Embryonic facial prominence (tissue), 1 donor: ENCODE data around the gene GBGT1.

ENCODE experiments used
- DNase-seq: peaks from one replicate; pipeline ENCODE4 v3.0.0-alpha.2; 2016; ENCODE audit errors: extremely low spot score

The GBGT1 gene

DNA sequence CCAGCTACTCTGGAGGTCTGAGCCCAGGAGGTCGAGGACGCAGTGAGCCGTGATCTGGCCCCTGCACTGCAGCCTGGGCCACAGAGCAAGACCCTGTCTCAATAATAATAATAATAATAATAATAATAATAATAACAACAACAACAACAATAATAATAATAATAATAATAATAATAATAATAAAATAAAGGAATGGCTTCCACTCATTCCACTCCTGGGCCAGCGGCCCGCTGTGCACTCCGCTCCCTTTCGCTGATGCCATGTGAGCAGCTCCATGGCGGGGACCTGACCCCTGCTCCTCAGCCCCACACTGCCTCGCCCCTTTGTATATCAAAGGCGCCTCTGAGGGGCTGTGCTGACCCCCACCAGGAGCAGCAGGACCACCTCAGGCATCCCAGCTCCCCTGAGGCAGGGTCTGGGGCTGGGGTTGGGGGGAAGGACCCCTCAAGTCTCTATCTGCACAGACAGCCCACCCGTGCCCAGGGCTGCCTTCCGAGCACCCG, 20.0 kb downstream of the GBGT1 start:
- no peak for DNase-seq

DNA sequence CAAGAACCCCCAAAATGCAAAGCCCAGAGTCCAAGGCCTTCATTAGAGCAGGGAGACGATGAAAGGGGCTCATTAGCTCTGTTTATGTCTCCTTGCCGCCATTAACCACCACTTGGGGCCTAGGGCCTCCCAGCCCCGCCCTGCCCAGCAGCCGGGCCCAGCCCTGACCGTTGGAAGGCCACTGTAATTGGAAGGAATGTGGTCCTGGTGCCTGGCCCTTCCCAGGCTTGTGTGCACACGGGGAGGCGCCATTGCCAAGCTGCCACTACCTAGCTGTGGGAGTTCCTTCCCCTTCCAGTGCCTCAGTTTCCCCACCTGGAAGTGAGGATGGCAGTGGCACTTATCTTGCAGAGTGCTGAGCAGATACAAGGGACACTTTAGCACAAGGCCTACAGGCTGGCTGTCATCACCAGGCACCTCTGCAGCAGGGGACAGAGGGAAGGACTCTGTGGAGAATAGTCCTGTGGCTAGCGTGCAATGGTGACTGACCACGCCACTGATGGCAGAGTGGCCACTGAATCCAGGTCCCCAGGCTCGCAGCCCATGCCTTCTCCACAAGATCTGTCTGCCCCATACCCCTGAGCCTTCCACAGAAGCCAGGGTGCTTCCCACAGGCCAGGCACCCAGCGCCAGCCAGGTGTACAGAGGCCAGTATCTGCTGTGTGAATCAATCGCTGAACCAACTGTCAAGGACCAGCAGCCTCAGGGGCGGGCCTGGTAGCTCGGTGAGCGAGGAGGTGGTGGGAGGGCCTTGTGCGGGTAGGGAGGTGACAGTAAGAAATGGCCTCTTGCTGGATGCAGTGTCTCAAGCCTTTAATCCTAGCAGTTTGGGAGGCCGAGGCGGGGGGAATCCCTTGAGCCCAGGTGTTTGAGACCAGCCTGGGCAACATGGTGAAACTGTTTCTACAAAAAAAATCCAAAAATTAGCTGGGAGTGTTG, 20.8 kb downstream of the GBGT1 start:
- DNase-seq = no peak

DNA sequence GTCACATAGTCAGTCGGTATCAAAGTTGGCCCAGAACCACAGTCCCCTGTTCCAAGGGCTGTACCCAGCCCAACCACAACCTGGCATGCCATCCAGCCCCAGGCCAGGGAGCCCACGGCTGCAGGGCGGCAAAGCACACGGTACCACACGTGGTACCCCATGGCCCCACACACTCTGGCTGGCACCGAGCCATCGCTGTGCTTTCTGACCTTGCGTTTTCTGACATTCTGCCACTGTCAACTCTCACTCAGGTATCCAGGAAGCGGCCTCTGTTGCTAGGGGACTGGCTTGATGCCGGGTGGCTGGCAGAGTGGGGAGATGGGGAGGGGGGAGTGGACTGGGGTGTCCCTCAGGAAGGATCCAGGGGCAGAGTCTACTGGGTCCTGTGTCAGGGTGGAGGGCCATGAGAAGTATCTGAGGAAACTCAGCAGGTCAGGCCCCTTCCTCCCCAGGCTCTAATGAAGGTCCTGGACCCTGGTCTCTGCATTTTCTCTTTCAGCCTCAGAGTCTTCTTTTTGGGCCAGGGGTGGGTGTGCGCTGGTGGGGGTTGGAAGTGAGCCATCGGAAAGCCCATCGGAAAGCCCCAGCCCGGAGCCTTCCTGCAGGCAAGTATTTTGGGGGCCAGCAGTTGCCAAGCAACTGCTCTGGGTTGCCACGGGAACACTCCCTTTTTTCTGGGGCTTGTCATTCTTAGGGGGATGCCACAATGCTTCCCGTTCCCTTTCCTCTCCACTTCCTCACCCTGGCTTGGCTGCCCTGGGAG, 21.7 kb downstream of the GBGT1 start:
- no peak for DNase-seq

DNA sequence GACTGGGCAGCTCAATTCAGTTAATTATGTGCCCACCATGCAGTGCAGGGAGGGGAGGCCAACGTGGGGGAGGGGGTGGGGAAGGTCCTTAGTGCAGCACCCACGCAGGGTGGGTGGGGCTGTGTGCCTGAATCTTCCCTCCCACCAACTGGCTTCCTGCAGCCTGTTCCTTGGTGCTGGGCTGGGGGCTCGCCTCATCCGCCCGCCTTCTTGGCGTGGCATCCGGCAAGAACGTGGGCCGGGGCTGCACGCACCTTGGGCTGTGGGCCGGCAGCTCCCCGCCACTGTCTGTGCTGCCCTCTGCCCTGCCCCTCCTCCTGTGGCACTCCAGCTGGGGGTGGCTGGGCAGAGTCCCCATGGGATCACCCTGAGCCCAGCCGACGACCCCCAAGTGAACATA, 23.1 kb downstream of the GBGT1 start:
- no peak for DNase-seq

DNA sequence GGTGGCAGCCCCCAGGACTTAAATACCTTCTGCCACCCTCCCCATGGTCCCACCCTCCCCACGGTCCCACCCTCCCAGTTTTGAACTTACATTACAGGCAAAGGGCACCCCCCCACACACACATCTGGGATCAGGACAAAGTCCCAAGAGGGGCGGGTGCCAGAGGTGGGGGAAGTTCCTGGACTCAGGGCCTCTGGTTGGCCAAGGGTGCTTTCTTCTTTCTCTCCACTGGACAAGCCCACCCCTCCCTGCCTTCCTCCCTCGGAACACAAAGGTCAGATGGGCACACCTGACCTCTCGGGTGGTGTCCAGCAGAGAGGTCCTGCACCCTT, 23.6 kb downstream of the GBGT1 start:
- no peak for DNase-seq

DNA sequence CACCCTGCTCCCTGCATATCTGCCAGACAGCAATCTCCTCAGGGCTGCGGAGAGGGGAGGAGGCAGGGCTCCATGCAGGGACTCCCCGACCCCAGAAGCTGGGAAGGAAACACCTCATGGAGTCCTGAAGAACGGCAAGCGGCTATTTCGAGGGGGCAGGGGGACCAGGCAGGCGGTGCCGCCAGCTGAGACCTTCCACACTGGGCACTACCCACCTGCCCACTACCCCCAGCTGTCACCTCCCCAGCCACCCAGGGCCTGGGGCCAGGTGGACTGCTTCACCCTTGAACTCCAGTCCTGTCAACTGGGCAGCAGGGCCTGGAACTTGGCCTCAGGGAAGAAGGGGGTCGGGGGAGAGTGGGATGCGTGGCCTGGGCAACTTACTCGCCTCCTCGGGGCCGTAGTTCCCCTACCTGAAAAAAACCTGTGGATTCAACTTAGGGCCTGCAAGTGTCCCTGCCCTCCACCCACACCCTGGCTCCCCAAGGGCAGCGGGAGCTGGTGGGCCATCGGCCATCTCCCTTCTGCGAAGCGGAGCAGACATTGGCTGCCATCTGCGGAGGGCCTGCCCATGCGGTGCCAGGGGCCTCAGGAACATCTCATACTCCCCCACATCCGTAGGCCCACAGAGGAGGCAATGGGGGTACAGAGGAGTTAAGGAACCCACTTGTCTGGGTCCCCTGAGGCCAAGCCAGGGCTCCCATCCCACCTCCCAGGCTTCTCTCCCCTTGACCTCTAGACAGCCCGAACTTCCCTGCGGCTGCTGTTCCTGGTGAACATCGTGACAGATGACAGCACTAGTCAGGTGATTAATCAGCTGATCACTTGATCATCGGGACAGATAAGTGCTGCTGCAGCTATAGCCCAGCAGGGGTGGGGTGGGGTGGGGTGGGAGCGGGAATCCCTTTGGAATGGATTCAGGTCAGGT, 24.2 kb downstream of the GBGT1 start:
- DNase-seq = no peak

DNA sequence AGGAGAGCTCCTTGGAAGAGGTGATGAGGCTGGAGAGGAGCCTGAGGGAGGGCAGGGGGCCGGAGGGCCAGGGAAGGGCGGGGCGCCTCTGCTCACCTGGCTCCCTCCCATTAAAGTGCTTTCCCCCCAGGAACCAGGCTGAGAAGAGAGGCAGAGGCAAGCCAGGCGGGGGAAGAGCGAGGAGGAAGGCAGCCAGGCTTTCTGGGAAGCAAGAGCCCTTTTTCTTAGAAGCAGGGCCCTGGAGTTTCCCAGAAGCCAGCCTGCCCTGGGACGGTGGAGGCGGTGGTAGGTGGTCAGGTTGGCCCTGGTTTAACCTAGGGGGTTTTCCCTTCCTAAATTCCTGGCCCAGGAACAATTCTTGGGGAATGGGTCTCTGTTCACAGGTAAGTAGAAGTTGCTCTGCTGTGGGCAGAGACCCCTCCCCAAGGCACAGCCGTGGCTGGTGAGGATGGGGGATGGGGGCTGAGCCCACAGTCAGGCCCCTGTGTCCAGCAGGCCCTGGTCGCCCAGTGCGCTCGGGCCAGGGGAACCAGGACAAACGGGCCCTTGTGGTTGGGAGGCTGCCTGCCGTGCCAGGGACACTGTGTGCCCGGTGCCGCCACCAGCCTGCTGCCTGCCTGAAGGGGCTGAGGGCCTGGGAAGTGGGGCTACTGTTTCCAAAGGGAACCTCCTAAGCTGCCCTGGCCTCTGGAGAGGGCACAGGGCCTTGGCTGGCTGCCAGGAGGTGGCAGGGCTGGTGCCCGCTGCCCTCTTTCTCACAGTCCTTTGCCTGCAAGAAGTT, 26.1 kb downstream of the GBGT1 start:
- no peak for DNase-seq

DNA sequence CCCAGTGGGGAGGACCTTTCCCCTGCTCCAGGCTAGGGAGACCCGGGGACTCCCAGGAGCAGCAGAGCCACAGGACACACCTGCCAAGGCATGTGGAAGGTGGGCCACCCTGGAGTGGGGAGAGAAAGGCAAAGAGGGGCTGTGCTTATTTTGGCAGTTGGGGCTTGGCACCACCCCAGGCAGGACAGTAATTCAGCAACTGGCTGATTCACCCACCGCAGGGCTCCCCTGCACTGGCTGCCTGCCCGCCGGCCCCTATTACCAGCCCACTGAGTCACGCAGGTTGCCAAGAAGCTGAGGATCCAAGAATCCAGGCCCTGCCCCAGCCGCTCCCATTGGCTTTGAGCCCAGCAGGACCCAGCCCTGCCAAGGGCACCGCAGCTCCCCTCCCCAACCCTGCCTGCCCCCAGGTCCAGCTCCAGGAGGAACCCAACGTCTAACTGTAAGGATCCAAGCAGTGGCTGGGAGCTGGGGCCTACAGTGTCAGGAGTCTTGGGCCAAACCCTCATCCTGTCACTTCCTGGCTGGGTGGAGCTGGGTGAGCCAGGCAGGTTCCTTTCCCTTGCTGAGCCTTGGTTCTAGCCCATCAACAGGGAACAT, 28.5 kb downstream of the GBGT1 start:
- no peak for DNase-seq

DNA sequence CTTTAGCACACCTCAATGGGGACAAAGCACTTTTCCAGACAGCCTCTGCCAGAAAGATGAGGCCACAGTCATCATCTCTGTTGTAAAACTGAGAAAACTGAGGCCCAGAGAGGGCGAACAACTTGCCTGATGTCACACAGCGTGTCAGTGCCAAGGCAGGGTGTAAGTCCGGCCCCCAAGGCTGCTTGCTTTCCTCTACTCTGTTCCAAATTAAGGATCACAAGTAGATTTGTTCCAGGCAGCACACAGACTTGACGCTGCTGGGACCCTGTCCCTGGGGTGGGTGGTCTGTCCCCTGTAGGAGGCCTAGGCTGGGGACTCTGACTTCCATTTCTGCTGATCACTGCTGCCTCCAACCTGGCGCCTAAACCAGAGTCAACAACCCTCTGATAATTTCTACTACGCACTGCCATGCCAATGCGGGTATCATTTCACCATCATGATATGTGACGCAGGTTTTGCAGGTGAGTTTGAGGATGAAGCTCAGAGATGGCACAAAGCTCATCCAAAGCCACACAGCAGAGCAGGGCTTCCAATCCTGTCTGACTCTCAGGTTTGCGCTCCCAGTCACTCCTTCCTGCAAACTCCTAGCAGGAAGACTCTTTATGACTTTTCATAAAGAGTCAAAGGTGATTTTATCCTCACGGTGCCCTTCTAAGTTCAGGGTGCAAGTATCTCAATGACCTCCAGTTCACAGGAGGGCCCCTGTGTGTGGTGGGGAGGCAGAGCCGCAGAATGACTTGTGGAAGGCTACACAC, 29.1 kb downstream of the GBGT1 start:
- DNase-seq = no peak

DNA sequence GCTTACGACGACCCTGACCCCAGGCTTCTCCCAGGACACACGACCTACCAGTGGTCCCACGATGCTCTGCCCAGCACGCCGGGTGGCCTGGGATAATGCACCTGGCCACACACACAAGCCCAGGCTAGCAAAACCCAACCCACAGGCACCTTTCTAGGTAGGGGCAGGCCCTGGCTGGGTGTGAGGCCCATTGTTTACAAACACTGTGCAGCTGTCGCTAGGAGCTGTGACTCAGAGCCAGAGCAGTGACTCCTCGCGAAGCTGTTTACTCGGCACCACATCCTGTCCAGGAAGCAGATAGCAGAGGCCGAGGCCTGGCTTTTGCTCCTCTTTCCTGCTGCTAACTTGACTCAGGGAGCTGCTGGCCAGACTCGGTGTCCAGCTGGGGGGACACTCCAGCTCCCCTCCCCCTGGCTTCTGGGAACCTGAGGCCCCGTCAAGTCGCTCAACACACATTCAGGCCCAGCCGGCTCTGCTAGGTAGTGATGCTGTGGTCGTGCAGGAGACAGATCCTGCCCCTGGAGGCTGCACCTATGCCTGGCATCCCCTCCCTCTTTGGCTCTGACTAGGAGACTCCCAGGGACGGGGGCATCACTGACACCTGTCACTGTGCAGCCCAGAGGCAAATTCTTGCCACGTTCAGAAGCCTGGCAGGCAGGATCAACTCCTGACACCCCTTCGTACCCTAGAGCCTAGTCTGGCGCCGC, 29.9 kb downstream of the GBGT1 start:
- no peak for DNase-seq

DNA sequence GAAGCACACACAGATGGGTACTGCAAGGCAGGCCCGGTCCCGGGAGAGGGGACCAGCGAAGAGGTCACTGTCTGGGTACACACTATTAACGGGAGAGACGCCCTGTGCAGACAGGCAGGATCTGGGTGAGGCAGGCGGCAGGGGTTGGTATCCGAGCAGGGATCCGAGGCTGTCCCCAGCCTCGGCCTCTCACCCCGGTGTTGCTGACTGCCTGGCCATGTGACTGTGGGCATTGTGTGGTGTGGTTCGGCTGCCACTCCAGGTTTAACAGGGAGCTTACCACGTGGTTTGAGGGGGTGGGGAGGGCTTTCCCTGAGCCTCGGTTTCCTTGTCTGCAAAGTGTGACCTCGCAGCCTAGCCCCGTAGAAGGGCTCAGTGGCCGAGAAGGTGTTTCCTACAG, 31.5 kb downstream of the GBGT1 start:
- no peak for DNase-seq

DNA sequence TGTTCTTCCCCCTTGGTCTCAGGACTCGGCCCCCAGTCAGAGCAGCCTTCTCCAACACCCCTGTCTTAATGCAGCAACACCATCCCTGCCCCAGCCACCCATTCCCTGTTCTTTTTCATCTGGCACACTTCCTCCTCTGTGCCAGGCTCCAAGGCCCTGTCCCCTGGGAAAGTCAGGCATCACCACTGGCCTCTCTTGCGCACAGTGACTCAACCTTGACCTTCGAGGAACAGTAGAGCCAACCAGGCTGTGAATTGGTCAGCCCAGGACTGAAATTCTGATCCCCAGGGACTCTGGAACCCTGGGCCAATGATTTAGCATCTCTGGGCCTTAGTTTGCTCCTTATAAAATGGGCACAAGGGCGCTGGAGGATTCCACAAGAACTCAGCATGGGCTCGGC, 32.2 kb downstream of the GBGT1 start:
- no peak for DNase-seq

DNA sequence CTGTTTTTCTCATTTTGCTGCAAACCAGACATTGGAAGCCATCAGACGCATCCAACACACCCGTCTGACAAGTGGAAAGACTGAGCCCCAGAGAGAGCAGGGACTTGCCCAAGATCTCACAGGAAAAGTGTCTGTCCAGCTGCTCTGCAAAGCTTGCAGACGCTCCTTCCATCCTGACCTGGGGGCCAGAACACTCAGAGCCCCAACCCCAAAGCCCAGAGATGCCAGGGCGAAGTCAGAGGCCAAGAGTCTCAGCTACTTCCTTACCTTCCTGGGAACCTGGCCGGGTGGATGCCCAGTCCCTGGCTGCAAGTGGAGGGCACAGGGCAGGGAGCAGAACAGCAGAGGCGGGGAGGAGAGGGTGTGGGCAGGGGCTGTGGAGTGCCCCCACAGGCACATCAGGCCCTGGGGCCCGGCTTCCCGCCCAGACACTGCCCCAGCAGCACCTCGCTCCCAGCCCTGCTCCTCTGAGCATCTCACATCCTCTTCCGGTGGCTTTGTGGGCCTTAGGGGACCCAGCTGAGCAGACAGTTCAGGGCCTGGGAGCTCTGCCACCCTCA, 32.9 kb downstream of the GBGT1 start:
- no peak for DNase-seq

DNA sequence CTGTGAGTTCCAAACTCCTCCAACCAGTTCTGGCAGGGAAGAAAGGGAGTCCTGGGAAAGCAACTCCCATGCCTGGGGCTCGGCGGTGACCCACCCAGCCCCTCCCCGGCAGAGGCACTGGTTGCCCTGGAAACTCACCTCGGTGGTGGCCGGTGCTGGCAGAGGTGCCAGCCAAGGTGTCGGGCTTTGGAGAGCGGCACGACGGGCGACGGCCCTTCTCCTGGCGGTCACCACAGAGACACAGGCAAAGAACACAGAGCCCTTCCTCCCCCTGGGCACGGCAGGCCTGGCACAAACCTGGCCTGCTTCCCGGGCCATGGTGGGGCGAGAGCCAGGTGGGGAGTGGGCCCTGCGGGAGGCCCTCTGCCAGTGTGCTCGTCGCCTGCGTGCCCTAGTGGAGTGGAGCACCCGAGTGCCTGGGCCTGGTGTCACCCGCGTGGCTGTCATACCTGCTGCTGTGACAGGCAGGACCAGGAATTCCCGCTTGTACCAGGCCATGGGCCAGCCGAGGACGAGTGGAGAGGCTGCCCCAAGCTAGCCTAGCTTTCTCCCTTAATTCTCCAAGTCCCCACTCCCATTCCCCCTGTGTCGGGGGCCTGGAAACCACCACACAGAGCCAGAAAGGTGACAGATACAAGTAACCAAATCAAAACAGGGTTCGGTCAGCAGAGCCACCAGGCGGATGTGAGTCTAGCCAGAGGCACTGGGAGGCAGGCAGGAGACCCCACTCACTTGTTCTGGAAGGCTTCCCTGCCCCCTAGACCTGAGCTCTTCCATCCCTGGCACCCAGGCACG, 34.5 kb downstream of the GBGT1 start:
- no peak for DNase-seq

DNA sequence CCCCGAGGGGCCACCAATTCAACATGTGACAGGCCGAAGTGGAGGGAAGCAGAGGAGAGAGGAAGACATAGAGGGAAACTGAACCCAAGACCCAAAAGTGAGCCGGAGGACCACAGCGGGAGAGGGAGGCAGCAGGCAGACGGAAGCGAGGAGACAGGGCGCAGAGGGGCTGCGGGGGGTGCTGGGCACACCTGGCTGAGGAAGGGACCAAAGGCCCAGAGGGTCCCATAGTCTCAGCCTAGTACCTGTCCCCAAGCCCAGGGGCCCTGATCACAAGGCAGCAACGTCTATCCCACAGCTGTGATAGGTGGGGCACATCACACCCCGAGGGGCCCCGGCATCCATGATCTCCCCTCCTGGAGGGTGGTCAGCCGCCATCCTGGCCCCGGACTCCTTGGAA, 35.6 kb downstream of the GBGT1 start:
- DNase-seq = no peak

DNA sequence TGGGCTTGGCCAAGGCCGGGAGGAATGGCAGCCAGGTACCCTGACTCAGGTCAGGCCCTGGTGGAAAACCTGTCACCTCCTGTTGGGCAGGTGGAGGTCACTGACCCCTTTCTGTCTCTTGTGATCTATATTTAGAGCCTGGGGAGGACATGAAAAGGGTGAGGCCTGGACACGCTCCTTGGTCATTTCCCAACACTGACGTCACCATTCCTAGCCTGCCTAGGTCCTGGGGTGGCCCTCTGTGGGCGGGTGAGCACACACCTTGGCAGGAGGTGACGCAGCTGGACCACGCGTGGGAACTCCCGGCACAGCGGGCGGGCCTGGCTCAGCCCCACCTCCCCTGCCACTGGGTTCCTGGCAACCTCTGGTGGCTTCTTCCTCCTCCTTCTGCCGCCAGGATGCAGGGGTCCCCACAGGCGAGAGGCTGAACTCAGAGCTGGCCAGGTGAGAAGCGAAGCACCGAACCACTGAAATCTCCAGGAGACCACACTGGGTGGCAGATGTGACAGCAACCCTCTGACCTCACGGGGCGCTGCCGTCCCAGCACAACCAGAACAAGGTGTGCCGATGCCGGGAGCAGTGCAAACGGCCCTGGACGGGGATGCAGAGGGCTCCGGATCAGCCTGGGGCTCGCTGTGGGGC, 36.3 kb downstream of the GBGT1 start:
- DNase-seq = no peak

DNA sequence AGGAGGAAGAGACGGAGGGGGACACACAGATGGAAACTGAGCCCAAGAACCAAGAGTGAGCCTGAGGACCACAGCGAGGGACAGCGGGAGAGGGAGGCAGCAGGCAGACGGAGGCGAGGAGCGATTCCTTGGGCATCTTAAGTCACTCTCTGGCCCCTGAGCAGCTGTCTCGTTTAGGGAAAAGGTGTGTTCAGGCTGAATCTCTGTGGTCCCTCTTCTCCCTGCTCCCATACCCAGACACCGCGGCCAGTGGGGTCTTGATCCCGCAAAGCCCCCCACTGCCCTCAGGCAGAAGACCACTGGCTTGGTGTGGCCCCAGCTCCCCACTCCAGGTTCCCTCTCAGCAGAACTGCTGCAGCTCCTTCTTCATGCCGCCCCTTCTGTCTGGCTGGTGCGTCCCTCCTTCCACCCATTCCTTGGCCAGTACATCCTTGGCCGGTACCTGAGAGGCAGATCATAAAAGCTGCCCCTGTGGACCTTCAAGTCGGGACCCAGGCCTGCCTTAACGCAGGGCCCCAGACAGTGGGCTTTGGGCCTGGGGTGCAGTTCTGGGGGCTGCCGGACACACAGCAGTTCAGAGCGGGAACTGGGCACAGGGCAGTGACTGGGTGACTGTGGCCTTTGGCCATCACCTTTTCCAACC, 36.9 kb downstream of the GBGT1 start:
- DNase-seq = no peak
